Right hindlimb (tissue), 1 donor: ENCODE data around the gene MMP17.

Experiments used
- DNase-seq: peaks from one replicate; pipeline ENCODE4 v3.0.0-alpha.2; 2018

MMP17 gene

DNA sequence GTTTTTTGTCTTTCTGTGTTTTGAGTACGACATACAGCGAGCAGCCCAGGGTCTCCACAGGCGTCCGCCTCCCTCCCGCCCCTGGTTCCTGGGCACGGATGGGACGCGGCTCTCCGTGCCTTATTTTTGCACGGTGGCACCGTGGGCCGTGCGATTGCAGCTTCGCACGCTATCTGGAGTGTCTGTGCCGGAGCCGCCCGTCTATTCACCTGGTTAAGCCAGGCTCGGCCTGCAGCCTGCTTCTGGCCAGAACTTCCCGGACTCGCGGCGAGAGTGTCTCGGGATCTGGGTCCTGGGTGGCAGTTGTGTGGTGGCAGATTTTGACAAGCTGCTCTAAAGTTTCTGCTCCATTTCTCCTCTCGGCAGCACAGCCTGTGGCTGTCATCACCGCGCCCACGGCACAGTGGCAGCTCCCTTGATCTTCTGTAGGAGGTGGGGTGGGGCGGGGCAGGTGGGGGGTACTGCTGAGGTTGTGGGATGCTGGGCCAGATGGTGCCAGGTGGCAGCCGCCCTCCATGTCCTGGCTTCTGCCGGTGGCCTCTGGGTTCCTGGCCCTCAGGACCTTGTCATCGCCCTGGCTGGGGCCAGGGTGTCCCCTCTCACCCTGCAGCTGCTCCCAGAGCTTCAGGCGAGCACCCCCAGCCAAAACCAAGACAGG, 2.9 kb downstream of the MMP17 start:
- DNase-seq: no peak

DNA sequence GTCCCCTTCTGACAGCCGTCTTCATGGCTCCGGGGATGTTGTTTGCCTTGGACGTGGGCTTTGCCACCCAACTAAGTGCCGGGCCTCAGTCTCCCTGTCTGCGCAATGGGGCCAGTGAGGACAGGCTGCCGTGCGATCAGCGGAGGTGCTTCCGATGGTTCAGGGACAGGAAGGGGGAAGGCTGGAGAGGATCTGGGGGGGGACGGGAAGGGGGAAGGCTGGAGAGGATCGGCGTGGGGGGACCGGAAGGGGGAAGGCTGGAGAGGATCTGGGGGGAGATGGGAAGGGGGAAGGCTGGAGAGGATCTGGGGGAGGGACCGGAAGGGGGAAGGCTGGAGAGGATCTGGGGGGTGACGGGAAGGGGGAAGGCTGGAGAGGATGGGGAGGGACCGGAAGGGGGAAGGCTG, 3.4 kb downstream of the MMP17 start:
- peak; percentile 87 for DNase-seq

DNA sequence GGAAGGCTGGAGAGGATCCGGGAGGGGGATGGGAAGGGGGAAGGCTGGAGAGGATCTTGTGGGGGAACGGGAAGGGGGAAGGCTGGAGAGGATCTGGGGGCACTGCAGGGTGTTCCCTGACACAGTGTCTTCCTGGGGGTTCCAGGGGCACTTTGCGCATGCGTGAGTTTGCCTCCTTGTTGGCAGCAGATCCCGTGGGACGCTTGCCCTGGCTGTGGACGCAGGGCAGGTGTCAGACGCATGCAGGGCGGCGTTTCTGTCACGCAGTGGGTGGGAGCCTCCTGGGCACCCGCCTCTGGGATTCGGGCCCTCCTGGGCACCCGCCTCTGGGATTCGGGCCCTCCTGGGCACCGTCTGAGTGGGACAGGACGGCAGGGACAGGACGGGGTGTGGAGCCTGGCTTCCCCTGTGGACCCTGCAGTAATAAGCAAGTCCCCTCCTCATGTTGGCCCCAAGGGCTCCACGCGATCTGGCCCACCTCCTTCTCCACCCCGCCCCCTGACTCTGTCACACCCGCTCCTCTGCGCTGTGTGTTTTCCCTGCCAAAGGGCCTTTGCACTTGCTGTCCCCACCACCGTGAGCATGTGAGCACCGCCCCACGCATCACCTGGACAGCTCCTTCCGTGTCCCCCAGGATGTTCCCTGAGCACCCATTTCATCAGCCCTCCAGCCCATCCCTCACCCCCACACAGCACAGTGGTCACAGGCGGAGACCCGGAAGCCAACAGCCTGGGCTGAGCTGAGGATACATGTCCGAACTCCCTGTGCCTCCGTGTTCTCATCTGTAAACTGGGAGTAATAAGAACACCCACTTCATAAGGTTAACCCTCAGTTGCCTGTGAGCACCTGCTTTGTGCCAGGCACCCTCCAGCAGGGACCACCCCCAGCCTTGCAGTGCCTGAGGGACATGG, 4.4 kb downstream of the MMP17 start:
- peak; percentile 58 for DNase-seq

DNA sequence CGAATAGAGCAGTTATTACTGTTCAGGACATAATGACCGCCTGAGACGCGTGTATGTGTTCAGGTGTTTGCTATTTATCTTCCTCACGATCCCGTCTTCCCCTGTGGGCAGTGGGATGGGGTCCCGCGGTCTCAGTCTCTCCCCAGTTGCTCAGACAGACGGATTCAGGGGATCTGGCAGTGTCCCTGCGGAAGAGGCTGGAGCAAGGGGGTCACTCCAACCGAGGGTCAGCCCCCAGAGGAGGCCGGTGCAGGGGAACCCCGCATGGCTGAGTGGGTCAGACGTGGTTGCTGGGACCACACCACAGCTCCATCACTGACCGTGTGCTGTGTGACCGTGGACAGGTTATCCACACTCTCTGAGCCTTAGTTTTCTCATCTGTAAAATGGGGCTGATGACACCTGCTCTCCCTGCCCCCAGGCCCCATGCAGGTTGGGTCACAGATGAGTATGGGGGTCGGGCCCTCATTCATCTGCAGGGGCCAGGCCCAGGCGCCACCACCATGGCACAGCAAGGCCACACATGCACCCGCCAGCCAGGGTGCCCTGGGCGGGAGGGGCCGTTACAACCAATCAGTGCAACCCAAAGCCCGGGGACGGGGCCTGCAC, 5.2 kb downstream of the MMP17 start:
- no peak for DNase-seq

DNA sequence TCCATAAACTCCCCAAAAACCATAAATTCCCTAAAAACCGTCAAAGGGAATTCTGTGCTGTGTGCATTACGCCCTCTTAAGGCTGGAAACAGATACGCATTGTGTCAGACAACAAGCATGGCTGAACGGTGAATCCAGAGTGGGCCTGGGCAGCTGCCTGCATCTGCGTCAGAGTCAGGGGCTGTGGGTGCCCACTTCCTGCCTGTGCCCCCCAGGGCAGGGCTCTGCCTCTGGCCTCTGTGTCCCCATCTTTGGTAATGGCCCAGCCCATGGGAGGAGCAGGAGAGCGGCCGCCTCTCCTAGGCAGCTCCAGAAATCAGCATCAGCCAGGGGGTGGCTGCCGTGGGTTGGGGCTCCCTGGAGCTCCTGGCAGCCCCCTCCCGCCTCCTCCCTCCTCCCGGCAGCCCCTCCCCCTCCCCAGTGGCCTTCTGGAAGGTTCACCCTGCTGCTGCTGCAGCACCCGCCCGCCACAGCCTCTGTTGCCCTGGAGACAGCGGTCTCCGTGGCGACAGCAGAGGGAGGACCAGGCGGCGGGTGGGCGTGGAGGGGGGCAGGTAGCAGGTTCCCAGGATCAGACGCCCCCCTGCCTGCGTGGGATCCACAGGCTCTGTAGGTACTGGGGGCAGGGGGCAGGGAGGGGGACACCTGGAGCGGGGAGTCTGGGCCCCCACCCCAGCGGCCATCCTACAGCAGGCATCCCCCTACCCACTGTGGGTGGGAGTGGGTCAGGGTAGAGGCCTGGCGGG, 5.9 kb downstream of the MMP17 start:
- no peak for DNase-seq

DNA sequence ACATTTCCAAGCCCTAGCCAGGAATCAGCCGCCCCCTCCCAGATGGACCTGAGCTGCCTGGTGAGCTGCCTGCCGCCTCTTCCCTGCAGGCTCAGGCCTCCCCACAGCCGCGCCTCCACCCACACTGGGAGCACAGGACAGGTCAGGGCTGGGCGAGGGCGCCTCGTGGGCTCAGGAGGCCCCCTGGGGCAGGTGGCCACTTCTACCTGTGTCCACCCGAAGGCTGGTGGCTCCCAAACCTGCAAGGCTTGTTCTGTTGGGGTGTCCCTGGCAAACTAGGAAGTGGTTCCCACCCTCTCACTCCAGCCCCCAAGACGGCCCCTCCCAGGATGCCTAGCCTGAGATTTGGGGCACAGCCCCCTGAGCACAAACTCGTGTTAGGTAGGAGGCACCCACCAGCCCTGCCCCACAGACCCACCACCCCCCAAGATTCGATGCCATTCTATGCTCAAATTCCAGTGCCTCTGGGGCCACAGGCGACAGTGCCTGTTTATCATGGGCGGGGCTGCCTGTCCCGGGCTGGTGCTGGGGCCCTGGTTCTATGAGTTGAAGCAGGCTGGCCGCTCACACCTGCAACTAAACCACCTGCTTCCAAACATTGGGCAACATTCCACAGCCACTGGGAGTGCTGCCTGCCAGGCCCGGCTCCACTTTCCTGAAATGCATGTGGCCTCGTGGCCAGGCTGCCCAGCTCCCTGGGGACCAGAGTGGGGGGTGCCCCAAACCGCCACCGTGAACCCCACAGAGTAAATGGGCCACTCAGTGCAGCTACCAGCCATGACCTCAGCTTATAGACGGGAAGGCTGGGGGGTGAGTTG, 6.8 kb downstream of the MMP17 start:
- no peak for DNase-seq

DNA sequence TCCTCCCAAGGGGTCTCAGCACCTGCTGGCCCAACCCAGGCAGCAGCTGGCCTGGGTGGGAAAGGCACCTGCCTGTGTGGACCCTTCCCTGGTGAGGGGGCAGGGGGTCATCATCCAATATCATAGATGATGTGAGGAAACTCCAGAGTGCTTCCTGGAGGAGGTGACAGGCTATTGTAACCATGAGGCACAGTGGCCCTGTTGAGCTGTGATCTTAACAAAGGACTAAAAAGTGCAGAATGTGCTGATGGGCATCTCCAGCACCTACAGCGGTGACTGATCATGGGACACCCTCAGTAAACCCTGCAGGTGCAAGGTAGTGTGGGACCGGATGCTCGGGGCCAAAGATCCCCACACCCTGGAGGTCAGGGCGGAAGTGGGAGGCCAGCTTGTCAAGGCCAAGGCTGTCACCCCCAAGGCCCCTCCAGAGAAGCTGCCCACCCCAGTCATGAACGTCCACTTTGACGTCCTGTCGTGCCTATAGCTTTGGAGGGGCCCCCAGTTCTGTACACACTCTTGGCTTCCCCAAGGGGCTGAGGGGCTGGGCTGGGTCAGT, 7.5 kb downstream of the MMP17 start:
- DNase-seq: no peak

DNA sequence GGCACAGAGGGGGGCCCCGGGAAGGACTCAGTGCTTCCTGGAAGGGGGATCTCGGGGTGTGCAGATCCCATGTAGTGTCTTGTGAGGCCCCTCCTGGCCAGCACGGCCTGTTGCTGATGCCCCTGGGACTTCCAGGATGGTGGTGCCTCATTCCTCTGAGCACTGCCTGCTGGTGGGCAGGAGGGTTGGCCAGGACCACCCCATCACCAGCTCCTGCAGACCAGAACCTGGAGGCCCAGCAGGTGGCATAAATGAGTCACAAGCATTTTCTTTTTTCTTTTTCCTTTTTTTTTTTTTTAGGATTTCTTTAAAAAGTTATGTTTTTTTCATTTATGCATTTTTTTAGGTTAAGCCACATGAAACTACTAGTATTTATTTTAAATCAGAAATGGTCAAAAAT, 8.0 kb downstream of the MMP17 start:
- DNase-seq: no peak

DNA sequence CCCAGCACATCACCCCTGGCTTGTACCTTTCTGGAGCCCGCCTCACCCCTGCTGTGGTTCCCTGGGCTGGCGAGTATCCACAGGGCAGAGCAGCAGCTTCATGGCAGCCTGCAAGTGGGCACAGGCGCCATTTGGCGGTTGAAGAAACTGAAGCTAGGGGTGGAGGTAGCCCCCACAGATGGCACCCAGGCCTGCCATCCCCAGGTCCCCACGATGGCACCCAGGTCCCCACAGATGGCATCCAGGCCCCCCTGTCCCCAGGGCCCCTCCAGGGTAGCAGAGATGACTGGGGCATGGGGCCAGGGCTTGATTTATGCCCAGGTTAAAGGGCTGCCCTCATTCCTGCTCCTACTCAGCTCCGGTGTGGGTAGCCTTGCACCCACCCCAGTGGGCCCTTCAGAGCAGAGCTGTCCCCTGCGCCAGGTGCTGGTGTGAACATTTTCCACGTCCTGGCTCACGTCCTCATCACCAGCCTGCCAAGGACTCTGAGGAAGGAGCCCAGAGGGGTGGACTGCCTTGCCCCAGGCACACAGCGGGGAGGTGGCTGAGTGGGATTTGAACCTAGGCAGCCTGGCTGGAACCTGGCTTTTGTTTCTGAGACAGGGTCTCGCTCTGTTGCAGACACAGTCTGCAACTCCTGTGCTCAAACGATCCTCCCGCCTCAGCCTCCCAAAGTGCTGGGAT, 8.7 kb downstream of the MMP17 start:
- DNase-seq: no peak

DNA sequence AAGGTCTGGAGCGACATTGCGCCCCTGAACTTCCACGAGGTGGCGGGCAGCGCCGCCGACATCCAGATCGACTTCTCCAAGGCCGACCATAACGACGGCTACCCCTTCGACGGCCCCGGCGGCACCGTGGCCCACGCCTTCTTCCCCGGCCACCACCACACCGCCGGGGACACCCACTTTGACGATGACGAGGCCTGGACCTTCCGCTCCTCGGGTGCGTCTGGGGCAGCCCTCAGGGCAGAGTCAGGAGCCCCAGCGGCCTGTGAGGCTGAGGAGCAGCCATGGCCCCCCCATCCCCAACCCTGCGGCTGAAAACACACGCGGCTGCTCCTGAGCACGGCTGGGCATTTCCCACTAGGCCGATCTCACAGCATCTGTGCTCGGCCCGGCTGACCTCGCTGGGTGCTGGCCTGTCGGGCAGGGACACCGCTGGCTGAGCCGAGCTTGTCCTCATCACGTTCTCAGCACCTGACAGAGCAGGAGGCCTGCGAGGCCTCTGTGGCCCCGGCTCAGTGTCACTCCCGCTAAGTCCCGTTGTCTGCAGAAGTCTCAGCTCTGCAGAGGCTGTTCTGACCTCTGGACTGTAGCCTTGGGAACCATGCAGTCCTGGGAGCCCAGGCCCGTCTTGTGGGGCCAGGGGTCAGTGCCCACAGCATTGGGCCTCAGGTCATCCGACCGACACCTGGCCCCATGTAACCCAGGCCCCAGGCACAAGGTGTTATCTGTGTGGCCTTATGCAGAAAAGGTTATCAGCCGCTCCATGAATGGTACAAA, 12.6 kb downstream of the MMP17 start:
- DNase-seq: no peak

DNA sequence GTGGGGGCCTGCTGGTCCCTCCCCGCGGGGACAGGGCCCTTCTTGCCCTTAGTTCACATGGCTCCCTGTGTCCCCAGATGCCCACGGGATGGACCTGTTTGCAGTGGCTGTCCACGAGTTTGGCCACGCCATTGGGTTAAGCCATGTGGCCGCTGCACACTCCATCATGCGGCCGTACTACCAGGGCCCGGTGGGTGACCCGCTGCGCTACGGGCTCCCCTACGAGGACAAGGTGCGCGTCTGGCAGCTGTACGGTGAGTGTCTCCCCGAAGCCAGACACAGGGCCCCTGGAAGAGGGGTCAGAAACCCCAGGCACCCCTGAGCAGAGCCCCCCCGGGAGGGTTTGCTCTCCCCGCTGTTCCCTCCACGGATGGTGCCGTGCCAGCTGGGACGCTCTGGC, 13.4 kb downstream of the MMP17 start:
- no peak for DNase-seq

DNA sequence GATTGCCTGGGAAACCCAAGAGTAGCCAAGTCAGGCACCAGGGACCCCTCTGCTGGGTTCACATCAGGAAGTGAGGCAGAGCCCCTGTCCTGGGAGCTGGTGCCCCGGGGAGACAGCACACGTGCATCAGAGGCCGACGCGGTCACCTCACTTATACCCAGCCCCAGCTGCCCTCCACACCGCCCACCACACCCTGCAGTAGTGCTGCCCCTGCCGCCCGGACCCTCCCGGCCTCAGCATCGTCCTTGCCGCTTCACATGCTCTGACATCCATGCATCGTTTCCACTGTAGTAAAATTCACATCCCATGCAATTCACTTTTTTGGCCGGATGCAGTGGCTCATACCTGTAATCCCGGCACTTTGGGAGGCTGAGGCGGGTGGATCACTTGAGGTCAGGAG, 14.0 kb downstream of the MMP17 start:
- DNase-seq: no peak

DNA sequence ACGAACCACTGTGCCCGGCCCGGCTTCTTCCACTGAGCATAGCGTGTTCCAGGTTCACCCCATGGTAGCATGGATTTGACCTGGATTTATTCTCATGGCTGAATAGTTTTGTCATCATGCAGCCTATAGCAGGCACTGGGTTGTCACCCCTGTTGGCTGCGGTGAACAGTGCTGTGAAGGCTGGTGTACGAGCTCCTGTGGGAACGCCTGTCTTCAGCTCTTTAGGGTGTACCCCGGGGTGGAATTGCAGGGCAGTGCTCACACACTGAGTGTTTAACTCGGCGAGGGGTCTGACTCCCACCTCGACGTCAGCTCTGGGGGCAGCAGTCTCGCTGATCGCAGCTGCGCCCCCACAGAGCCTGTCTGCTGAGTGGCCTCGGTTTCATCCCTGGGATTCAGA, 15.3 kb downstream of the MMP17 start:
- DNase-seq: no peak

DNA sequence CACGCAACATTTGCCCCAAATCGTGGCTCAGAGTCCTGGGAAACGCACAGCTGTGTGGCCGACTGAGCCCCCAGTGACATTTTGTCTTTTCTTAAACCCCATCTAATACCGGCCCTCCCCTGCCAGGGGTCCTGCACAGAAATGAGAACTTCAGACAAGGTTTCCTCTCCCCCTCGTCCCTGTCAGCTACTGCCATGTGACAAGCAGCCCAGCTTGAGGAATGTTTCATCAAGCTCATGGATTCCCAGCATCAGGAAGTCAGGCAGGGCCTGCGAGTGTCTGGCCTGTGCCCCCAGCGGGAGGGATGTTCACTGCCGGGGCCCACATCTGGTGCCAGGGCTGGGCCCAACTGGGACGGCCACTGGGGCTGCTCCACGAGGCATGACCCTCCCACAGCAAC, 15.9 kb downstream of the MMP17 start:
- DNase-seq: no peak

DNA sequence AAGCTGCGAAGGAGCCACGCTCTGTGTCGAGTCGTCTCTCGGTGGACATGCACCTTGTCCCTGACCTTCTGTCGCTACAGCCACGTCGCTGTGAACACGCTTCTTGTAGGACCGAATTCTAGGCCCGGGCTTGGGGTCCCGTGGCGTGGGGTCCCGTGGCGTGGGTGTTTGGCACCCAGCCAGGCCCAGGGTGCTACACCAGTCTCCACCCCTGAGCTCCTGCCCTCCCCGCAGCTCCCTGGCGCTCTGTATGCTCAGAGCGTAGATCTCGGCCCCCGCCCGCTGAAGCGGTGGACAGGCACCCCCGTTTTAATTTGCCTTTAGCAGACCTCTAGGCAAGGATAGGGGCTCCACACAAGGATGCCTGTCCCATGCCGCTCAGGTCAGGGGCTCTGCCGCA, 16.5 kb downstream of the MMP17 start:
- no peak for DNase-seq

DNA sequence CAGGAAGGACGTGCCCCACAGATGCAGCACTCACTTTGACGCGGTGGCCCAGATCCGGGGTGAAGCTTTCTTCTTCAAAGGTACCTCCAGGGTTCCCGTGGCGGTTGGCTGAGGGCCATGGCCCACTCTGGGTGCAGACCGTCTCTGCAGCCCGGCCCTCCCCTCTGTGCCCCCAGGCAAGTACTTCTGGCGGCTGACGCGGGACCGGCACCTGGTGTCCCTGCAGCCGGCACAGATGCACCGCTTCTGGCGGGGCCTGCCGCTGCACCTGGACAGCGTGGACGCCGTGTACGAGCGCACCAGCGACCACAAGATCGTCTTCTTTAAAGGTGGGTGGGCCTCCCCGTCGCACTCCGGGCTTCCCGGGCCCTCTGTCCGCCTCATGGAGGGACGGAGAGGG, 16.9 kb downstream of the MMP17 start:
- no peak for DNase-seq

DNA sequence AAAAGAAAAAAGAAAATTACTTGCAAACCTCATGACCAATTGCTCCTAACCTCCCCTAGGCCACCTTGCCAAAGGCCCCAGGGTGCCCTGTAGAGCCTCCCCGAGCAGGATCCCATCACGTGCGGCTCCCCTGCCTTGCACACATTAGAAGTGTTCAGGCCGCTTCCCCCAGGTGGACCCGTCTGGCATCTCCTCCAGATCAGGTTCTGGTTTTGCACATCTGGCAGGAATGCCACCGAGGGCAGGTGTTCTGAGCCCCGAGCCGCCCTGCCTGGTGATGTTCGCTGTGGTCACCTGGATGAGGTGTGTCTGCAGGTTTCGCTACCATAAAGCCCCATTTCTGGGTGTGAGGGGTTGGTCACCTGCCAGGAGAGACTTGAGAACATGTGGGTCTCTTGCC, 19.3 kb downstream of the MMP17 start:
- DNase-seq: no peak

DNA sequence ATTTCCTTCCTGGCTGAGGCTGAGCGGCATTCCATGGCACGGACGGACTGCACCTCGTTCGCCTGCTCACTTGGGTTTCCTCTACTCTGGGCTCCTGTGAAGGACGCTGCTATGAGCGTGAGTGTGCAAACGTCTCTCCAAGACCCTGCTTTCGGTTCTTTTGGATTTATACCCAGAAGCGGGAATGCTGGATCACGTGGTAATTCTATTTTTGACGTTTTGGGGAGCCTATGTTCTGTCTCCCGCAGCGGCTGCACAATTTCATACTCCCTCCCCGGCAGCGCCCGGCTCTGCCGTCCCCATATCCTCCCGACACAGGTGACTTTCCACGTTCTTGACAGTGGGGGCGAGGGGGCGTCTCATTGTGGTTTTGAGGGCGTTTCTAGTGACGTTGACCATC, 20.6 kb downstream of the MMP17 start:
- no peak for DNase-seq

DNA sequence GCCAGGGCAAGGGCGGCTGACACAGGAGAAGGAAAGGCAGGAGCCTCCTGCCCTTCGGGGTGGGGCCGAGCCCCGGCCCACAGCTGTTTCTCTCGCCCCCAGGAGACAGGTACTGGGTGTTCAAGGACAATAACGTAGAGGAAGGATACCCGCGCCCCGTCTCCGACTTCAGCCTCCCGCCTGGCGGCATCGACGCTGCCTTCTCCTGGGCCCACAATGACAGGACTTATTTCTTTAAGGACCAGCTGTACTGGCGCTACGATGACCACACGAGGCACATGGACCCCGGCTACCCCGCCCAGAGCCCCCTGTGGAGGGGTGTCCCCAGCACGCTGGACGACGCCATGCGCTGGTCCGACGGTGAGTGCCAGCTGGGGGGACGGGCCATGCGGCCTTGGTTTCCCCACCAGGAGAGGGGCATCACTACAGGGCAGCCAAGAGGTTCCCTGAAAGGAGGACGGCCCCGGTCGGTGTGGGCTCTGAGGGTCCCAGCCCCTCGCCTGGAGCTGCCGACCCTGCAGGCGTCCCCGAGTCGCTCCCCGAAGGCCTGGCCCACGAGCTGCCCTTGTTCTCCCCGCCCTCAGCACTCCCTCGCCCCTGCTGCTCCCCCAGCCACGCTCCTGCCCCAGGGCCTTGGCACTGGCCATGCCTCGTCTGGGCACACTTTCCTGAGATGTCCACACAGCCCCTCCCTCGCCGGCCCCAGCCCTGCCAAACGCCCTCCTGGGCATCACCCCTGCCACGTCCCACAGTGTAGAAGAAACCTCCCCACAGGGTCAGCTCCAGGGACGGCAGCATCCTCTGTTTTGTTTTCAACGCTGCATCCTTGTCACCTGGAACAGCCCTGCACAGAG, 21.7 kb downstream of the MMP17 start:
- no peak for DNase-seq
